HG03064 (cell line): Measurements from ENCODE around the gene NUMA1.

Source experiments
- ATAC-seq: cut with Tn5 transposase; IDR thresholded peaks from one replicate; pipeline ENCODE4 v1.9.1; 2021; ENCODE audit warnings: low read depth; ENCODE audit not compliant: unreplicated experiment

Gene NUMA1, protein sequence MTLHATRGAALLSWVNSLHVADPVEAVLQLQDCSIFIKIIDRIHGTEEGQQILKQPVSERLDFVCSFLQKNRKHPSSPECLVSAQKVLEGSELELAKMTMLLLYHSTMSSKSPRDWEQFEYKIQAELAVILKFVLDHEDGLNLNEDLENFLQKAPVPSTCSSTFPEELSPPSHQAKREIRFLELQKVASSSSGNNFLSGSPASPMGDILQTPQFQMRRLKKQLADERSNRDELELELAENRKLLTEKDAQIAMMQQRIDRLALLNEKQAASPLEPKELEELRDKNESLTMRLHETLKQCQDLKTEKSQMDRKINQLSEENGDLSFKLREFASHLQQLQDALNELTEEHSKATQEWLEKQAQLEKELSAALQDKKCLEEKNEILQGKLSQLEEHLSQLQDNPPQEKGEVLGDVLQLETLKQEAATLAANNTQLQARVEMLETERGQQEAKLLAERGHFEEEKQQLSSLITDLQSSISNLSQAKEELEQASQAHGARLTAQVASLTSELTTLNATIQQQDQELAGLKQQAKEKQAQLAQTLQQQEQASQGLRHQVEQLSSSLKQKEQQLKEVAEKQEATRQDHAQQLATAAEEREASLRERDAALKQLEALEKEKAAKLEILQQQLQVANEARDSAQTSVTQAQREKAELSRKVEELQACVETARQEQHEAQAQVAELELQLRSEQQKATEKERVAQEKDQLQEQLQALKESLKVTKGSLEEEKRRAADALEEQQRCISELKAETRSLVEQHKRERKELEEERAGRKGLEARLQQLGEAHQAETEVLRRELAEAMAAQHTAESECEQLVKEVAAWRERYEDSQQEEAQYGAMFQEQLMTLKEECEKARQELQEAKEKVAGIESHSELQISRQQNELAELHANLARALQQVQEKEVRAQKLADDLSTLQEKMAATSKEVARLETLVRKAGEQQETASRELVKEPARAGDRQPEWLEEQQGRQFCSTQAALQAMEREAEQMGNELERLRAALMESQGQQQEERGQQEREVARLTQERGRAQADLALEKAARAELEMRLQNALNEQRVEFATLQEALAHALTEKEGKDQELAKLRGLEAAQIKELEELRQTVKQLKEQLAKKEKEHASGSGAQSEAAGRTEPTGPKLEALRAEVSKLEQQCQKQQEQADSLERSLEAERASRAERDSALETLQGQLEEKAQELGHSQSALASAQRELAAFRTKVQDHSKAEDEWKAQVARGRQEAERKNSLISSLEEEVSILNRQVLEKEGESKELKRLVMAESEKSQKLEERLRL (N-terminal part only)

DNA sequence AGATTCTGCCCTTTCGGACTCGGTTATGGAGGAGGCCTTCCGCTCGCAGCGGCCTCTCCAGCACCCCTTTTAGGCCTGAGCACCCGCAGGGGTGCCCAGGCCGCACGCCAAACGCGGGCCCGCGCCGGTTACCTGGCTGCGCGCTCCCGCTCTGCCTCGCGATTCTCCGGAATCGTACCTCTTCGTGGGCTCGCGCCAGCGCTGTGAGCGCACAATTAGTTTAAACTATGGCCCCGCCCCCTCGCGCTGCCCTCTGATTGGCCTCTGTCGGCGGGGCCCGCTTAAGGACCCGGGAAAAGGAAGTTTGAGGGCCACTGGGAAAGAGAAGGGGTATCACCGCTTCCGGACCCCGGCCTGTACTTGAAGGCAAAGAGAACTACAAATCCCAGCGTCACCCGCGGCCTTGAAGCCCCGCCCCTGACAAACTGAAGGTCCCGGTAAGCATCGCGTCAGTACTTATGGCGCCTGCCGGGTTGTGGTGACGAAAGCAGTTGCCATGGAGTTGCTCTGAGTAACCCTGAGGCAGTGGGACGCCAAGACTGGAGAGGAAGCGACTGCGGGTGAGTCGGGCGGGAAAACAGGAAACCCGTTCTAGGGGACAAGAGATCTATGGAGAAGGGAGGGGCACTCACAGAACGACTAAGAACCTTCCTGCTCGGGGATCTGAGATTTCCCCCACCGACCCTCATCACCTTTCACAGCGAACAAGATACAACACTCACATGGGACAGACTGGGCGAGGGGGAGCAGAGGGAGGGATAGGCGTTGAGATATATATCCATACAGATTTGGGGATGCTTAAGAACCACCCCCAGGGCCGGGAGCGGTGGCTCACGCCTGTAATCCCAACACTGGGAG is at the start of gene NUMA1, which contains the start of gene LRRC51:
TSS of gene NUMA1 (minus strand) at position 217 of the 858 bp plus-strand sequence. CDS start 44,599 bp downstream, outside the sequence.
TSS of gene LRRC51 (plus strand) at position 525 of the 858 bp plus-strand sequence. CDS start 8,234 bp downstream, outside the sequence.
- peak; percentile 95 for ATAC-seq

DNA sequence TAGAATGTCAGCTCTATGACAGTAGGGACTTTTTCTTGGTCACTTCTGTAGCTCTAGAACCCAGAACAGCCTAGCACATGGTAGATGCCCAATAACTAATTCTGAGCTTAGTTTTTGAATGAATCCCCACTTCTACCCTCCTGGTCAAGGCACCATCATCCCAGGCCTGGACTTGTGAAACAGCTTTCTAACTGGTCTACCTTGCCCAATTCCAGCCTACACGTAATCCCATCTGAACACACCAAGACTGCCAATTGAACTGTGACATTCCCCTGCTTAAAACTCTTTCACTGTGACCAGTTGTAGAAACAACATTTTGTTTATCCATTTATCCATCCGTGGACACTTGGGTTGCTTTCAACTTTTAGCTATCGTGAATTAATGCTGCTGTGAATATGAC is 49.0 kb upstream of the NUMA1 start:
- no peak for ATAC-seq

DNA sequence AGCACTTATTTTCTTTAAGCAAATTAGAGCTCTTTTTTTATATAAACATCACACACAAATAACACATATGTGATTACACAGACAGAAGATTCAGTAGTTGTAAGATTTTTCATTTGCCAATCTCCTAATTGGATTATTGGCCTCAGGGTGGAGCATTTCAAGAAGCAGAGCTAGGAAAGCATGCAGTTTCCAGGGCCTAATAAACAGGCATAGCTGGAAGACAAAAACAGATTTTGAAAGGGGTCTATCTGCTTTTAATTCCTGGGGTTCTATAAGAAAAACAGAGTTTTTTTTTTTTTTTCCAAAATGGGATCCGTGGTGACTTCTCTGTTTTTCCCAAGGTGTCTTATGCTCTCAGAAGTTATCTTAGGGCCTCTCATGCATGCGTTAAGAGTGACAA is 47.6 kb upstream of the NUMA1 start:
- ATAC-seq, result no peak

DNA sequence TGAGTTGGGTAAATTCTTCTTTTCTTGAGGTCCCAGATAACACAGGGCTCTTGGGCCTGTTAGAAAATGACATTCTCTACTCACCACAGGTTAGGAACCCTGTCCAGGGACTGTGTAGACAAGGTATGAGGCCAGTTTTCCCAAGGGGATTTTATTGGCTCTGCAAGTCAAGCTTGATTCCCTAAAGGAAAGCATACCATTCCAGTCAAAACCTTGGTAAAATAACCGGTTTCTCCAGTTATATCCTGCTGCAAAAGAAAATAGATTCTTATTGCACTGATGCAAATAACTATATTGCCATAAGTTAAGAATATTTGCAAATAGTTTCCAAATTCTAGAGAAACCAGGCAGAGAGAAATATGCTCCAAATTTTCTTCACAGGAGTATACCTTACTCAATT is 45.6 kb upstream of the NUMA1 start:
- ATAC-seq, result no peak

DNA sequence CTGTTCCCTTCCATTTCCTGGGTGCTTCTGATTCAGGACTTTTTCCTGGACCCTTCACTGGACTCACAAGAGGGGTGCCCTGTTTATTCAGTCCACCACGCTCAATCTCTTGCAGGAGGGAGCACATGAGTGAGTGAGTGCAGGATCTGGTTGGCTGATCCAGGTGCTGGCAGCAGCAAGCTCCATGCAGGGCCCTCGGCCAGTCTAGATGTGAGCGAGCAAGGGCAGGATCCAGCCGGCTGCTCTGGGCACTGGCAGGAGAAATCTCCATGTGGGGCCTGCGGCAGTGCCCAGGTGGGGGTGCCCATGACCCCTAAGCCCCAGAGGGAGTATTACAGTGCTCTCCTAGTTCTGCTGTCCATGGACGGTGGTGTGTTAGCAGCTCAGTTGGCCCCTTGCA is 43.7 kb upstream of the NUMA1 start:
- no peak for ATAC-seq

DNA sequence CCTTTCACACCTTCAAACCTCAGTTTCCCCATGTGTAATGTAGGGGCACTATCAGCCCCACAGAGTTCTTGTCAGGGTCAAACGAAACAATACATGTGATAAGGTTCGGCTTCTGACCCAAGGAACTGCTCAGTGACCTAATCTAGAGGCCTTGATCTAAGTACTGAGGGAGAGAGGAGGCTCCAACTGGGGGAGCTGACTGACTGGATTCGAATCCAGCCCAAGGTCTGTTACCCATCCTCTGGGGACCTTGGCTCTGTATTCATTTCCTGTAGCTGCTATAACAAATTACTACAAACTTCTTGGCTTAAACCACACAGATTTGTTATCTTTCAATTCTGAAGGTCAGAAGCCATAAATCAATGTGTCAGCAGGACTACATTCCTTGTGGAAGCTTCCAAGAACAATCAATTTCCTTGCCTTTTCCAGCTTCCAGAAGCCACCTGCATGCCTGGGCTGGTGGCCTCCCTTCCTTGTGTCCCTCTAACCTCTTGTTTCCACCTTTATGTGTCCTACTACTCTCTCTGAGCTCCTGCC is 42.8 kb upstream of the NUMA1 start:
- no peak for ATAC-seq

DNA sequence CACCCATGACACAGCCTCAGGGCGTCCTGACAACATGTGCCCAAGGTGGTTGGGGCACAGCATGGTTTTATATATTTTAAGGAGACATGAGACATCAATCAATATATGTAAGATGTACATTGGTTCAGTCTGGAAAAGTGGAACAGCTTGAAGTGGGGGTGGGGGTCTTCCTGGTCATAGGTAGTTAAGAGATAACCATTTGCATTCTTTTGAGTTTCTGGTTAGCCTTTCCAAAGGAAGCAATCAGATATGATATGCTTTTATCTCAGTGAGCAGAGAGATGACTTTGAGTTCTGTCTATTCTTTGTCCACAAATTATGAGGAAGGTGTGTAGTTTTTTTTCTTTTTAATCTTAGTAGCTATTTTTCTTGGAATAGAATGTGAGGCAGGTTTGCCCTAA is 42.3 kb upstream of the NUMA1 start:
- no peak for ATAC-seq

DNA sequence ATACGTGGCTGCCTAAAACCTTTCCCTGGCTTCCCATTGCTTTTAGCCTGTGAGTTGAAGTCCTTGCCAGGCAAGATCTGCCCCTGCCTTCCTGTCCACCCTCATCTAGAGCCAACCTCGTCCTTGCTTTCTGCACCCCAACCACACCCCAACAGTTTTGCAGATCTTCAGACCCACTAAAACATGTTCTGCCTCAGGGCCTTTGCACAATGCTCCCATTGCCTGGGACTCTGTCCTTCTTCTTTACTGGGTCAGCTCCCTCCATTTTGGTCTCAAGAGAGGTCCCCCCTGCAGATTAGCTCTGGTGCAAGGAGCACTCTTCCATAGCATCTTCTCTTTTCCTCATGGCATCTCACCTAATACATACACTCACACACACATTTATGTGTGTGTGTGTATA is 40.6 kb upstream of the NUMA1 start:
- no peak for ATAC-seq

DNA sequence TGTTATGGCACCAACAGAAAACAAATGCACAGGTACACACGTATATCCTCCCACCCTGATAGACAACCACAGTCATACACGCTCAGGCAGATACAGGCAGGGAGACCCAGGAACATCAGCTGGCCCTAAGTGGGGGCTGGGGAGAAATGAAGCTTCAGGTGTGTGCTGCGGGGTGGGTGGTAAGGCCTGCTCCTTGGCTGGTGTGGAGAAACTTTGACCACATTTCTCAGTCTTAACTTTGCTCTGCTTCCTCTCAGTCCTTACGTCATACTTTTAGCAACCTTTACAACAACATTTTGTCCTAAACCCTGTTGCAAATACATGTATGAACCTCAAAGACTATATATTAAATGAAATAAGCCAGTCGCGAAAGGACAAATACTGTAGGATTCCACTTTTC is 38.9 kb upstream of the NUMA1 start:
- ATAC-seq, result no peak

DNA sequence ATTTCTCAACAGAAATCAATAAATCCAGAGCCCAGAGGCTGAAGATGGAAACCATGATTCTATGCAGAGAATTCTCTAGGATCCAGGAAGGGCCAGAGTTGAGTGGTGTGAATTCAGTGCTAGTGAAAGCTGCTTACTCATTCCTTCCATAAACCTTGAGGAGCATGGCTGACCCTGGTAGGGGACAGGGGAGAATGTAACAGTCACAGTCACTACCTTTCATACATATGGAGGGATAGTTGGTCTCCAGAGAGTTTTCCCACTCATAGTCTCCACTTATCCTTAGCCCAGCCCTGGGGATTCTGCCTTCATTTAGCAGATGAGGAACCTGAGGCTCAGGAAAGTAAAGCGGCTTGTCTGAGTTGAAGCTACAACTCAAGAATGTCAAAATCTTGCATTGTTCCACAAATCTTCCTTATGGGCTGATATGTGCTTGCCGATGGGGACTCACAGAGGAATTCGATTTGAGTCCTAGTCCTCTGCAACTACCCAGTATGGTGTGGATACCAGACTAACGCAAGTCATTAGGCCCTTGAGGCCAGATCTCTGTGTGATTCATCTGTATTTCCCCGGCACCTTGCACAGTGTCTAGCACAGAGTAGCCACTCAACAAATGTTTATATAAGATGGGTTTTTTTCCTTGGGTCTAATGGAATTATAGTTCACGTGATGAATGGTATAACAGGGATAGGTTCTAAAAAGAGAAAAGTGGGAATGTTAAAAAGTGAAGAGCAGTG is 35.8 kb upstream of the NUMA1 start:
- no peak for ATAC-seq

DNA sequence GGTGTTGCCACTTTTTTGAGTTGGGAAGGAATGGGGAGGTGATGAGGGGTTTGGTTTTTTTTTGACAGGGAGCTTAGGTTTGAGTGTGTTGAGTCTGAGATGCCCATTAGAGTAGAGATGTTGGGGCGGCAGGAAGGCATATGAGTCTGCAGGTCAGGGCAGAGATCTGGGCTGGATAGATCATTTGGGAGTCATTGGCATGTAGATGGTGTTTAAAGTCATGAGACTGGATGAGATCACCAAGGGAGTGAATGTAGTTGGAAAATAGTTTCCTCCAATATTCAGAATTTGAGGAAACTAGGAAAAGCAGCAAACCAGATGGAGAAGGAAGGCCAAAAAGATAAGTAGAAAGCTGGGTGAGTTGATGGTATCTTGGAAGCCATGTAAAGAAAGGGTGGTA is 34.2 kb upstream of the NUMA1 start:
- ATAC-seq, result no peak

DNA sequence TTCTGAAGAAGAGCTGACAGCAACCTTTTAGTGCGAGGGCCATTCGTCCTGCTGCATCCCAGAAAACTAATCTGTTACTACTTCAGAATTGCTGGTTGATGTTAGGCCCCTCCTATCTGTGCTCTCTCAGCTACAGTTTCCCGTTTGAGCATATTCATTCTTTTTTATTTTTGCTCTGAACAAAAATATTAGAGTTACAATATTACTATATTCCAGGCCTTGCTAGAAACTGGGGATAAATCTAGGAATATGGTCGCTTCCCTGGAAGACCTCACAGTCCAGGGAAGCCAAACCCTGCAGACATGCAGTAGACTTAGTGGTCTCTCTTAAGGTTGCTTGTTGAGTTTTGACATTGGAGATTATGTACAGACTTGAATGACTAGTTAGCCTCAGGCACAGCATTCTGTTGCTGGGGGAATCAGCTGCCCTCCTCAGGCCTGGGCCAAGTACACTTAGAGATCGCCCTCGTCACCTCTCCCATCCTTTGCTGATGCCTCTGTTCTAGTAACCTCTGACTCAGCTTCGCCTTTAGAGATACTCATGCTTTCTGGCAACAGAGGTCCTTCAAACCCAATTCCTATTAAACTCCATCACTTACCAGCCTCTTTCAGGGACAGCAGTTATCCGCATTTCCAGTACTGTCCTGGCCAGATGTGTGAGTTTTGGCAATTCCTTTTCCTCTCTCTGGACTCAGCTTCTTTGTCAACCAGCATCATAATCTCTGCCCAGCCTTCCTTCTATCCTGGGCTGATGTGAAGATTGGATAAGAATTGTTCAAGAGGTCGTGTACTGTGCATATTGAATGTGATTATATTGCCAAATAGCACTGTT is 32.9 kb upstream of the NUMA1 start:
- no peak for ATAC-seq

DNA sequence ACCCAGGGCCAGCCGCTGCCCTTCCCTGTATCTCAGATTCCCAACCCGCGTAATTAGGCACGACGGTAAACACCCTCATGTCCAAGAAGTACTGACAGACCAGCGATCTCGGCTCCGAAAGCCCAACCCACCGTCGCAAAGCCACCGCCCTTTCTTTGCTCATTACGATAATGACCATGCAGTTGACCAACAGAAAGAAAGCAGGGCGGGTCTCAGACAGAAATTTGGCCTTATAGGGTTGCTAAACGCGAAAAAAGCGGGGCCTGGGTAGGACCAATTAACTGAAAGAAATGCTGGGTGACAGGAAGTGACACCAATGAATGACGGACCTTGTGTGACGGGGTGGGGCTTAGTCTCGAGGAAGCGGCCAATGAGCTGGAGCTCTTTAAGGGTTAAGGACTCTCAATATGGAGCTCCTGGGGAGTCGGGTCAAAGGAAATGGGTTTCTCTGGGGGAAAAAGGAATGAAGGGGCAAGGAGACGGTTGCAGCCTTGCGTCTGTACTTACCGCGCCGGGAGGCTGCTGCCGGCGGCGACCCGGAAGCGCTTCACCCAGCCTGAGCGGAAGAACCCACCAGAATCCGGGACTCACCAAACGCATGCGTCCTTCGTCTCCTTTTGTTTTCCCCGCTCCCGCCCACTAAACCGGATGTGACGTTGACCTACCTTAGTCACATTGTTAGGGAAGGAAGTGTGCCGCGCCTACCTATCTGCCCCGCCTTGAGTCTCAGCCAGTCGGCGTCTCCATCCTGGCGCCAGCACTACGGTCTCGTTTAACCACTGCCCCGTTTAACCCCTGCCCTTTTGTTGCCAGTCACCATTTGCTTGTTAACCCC is 32.0 kb upstream of the NUMA1 start, which contains the start of gene ANAPC15:
TSS of gene ANAPC15 (minus strand) at position 553 of the 835 bp plus-strand sequence. CDS start 1,419 bp downstream, outside the sequence.
- peak; percentile 83 for ATAC-seq

DNA sequence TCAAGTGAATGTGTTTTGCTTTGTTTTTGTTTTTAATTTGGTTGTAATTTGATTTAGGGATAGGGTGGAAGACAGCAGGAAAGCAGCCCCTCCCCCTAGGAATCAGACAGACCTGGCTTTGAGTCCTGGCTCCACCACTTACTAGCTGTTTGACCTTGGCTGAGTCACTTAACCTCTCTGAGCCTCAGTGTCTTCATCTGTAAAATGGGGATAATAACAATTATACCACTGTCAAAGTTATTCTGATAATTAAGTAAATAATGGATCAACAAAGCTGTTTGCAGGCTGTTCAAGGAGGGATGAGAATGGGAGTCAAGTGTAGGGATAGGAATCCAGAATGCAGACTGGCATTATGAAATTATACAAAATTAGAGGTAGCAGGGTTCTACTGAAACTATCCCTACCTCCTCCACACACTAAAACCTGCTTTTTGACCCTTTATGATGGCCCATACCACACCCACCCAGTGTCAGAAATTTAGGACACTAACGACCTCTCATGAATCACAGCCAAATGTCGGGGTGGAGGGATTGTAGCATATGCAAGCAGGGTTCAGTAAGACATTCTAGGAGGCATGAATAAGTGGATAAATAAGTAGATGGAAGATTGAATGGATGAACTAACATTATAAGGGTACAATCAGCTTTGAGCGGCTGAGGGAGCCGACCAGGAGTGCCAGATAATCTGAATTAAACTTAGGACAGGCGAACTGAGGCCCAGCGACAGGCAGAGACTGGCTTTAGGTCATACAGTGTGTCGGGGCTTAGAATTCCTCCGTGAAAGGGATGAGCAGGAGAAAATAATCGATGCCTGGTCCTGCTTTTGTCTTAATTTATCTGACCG is 31.2 kb upstream of the NUMA1 start:
- no peak for ATAC-seq

DNA sequence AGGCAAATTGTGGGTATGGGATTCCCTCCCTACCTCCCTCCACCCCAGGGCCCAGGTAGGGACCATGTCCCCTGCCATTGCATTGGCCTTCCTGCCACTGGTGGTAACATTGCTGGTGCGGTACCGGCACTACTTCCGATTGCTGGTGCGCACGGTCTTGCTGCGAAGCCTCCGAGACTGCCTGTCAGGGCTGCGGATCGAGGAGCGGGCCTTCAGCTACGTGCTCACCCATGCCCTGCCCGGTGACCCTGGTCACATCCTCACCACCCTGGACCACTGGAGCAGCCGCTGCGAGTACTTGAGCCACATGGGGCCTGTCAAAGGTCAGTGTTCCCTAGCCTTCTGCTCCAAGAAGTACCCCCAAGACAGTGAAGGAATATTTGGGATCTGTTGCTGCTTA is 25.5 kb upstream of the NUMA1 start, which contains the start of gene TOMT:
TSS of gene TOMT (plus strand) at position 37 of the 400 bp plus-strand sequence. CDS start at position 65, 28 bp downstream.
- no peak for ATAC-seq

DNA sequence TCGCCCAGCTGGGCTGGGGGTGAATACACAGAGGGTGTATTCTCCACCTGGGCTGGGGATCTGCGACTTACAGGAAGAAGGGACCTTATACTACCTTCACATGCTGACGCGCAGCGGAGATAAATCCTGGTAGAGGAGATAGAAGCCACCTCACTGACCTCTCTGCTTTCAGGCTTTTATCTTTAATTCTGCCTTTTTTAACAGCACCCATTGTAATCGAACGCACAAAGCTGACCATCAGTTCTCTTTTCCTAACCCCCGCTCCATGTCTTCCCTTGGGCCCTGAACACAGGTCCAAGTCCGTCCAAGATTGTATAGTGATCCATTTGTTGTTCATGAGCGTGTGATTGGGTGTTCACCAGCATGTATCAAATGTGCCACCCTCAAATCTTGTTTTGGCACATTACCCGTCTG is 23.4 kb upstream of the NUMA1 start:
- ATAC-seq, result no peak
